GM23338 (cell line): Measurements from ENCODE around the gene FAM228B. TPM values are rescaled to one million over a fixed set of nuclear protein-coding genes. Genes with fewer than 3 reads are reported as not detected.

ENCODE experiments used
- ATAC-seq: fragments of 200-7000 bp; cut with Tn5 transposase; 3 replicates; pipeline ENCODE4 v1.9.1; 2020
- DNase-seq: peaks from one replicate; pipeline ENCODE4 v3.0.0-alpha.2; 2015; ENCODE audit warnings: low spot score
- H2AFZ ChIP-seq: fragments of 200-600 bp; sonication (generic); 2 replicates; pipeline ENCODE4 v1.8.0; 2016; ENCODE audit warnings: antibody characterized with exemption, mild to moderate bottlenecking, moderate library complexity
- H3F3A ChIP-seq: fragments of 200-600 bp; sonication (generic); replicated peaks from 2 replicates; pipeline ENCODE4 v1.8.0; 2017; ENCODE audit warnings: antibody characterized with exemption, mixed run types, low read depth
- H3K27ac ChIP-seq: fragments of 200-600 bp; sonication (generic); 2 replicates; pipeline ENCODE4 v1.6.1; 2016; ENCODE audit warnings: low read depth
- H3K27me3 ChIP-seq: fragments of 200-600 bp; sonication (generic); 2 replicates; pipeline ENCODE4 v1.8.0; 2016; ENCODE audit warnings: mild to moderate bottlenecking, mixed run types, moderate library complexity; ENCODE audit not compliant: insufficient read depth
- H3K36me3 ChIP-seq: fragments of 200-600 bp; sonication (generic); 2 replicates; pipeline ENCODE4 v1.8.0; 2016; ENCODE audit warnings: mild to moderate bottlenecking; ENCODE audit not compliant: insufficient read depth
- H3K4me1 ChIP-seq: fragments of 200-600 bp; sonication (generic); 2 replicates; pipeline ENCODE4 v1.8.0; 2016; ENCODE audit warnings: mild to moderate bottlenecking, moderate library complexity; ENCODE audit not compliant: insufficient read depth
- H3K4me2 ChIP-seq: fragments of 200-600 bp; sonication (generic); 2 replicates; pipeline ENCODE4 v1.7.1; 2017; ENCODE audit warnings: mixed run types
- H3K4me3 ChIP-seq: fragments of 200-600 bp; sonication (generic); 2 replicates; pipeline ENCODE4 v1.6.1; 2016; ENCODE audit warnings: mixed run types
- H3K79me2 ChIP-seq: fragments of 200-600 bp; sonication (generic); replicated peaks from 2 replicates; pipeline ENCODE4 v1.8.0; 2017; ENCODE audit warnings: mild to moderate bottlenecking; ENCODE audit not compliant: insufficient read depth
- H3K9me2 ChIP-seq: fragments of 200-600 bp; sonication (generic); 2 replicates; pipeline ENCODE4 v1.8.0; 2017; ENCODE audit not compliant: insufficient read depth
- H4K20me1 ChIP-seq: fragments of 200-600 bp; sonication (generic); replicated peaks from 2 replicates; pipeline ENCODE4 v1.8.0; 2017; ENCODE audit warnings: mild to moderate bottlenecking; ENCODE audit not compliant: insufficient read depth
- H3K27ac Mint-ChIP-seq: 2 replicates; pipeline ENCODE4 v1.8.0; 2020; ENCODE audit warnings: inconsistent platforms, mild to moderate bottlenecking, moderate library complexity, mixed read lengths
- H3K27me3 Mint-ChIP-seq: 3 replicates; pipeline ENCODE4 v1.8.0; 2022; ENCODE audit warnings: low read depth, mild to moderate bottlenecking, moderate library complexity, mixed read lengths, inconsistent platforms; ENCODE audit not compliant: insufficient read depth, poor library complexity
- H3K36me3 Mint-ChIP-seq: 3 replicates; pipeline ENCODE4 v1.8.0; 2021; ENCODE audit warnings: low read depth, mild to moderate bottlenecking, inconsistent platforms, moderate library complexity, mixed read lengths
- H3K4me1 Mint-ChIP-seq: 3 replicates; pipeline ENCODE4 v1.8.0; 2020; ENCODE audit warnings: mild to moderate bottlenecking, inconsistent platforms, mixed read lengths
- H3K4me3 Mint-ChIP-seq: 3 replicates; pipeline ENCODE4 v1.8.0; 2021; ENCODE audit warnings: moderate library complexity, mild to moderate bottlenecking, inconsistent platforms, mixed read lengths
- H3K9me3 Mint-ChIP-seq: 3 replicates; pipeline ENCODE4 v1.8.0; 2020; ENCODE audit warnings: moderate library complexity, mild to moderate bottlenecking, inconsistent platforms, mixed read lengths
- CTCF ChIP-seq, 2 experiments: fragments of 200-600 bp in 1 of 2; sonication (generic) in 1 of 2; conservative IDR thresholded peaks; 2 replicates each; pipeline versions ENCODE4 v1.5.1 to v1.6.1; 2016 to 2017; ENCODE audit warnings: antibody characterized with exemption in 2 of 2, low read depth in 2 of 2, mild to moderate bottlenecking in 2 of 2, moderate library complexity in 1 of 2
- ETS1 ChIP-seq: IDR thresholded peaks from 2 replicates; pipeline ENCODE4 v1.6.1; 2016; ENCODE audit warnings: antibody characterized with exemption
- EZH2 ChIP-seq: fragments of 200-600 bp; sonication (generic); IDR thresholded peaks from one replicate; pipeline ENCODE4 v1.8.0; 2017; ENCODE audit warnings: antibody characterized with exemption, mild to moderate bottlenecking, low read depth; ENCODE audit not compliant: unreplicated experiment
- EZH2phosphoT487 ChIP-seq: fragments of 200-600 bp; sonication (generic); IDR thresholded peaks from one replicate; pipeline ENCODE4 v1.8.1; 2018; ENCODE audit warnings: antibody characterized with exemption; ENCODE audit not compliant: unreplicated experiment
- JUNB ChIP-seq: IDR thresholded peaks from one replicate; pipeline ENCODE4 v1.6.1; 2016; ENCODE audit warnings: antibody characterized with exemption; ENCODE audit not compliant: unreplicated experiment
- NANOG ChIP-seq: IDR thresholded peaks from 2 replicates; pipeline ENCODE4 v1.6.1; 2016; ENCODE audit warnings: antibody characterized with exemption, borderline replicate concordance
- POLR2AphosphoS5 ChIP-seq: IDR thresholded peaks from 2 replicates; pipeline ENCODE4 v1.6.1; 2016; ENCODE audit warnings: antibody characterized with exemption, low read depth
- STAT1 ChIP-seq: IDR thresholded peaks from one replicate; pipeline ENCODE4 v1.6.1; 2016; ENCODE audit warnings: antibody characterized with exemption; ENCODE audit not compliant: unreplicated experiment
- ZNF114 ChIP-seq: fragments of 250-450 bp; sonication (Bioruptor Pico); IDR thresholded peaks from 2 replicates; pipeline ENCODE4 v1.5.0; 2020; ENCODE audit warnings: mild to moderate bottlenecking, moderate library complexity
- polyA plus RNA-seq: library from polyadenylated mRNA; unstranded; fragments of >200 nt; fragmentation: Nextera tagmentation; extraction: Ambion mirVana; gene quantifications from 2 replicates; pipeline ENCODE4 v1.2.1, GENCODE V29; 2016
- total RNA-seq: library from RNA; depleted of rRNA; stranded (reverse); fragments of >200 nt; shearing (Covaris generic); gene quantifications from 2 replicates; pipeline ENCODE4 v1.2.3, GENCODE V29; 2014

Gene FAM228B
- total and polyA plus RNA-seq, 2 experiments from 2014 or later = 3.4 to 7.9 TPM

- DNase-seq = peak; percentile 49
- Histone ChIP-seq H2AFZ (peak overlapping the region; percentile 83), H3K36me3 (no peaks in the 10 kb centered on the region), H3K4me2 (no peak overlapping the region), H3K27ac (no peak overlapping the region), H3K9me2 (no peaks in the 10 kb centered on the region; the same call in 1 of the 2 replicates), H3K79me2 (no peaks in the 10 kb centered on the region), H3K4me1 (no peaks in the 10 kb centered on the region), H3F3A (no peaks in the 10 kb centered on the region), H3K4me3 (no peak overlapping the region), H4K20me1 (no peaks in the 10 kb centered on the region), H3K27me3 (no peaks in the 10 kb centered on the region)
- H3K36me3 Mint-ChIP-seq = no peaks in the 10 kb centered on the region
- H3K4me3 Mint-ChIP-seq = no peak overlapping the region
- H3K4me1 Mint-ChIP-seq = no peaks in the 10 kb centered on the region
- H3K27ac Mint-ChIP-seq = no peak overlapping the region
- peaks cover 7% of the 10 kb centered on the region for H3K27me3 Mint-ChIP-seq
- peak; percentile 37 for ATAC-seq
- no peaks in the 10 kb centered on the region; the same call in 1 of the 3 replicates for H3K9me3 Mint-ChIP-seq
- no peak for TF ChIP-seq POLR2AphosphoS5
- TF ChIP-seq ETS1 = no peak
Measured at GRCh38 chr2:24189551-24189950, 66.3 kb downstream of the FAM228B start.

GRCh38 chr2:24190503-24190902, 67.2 kb downstream of the FAM228B start:
- Histone ChIP-seq H3K27ac (no peak overlapping the region), H2AFZ (peak overlapping the region; percentile 83), H3K36me3 (no peaks in the 10 kb centered on the region), H3K9me2 (no peaks in the 10 kb centered on the region; the same call in 1 of the 2 replicates), H3K27me3 (no peaks in the 10 kb centered on the region), H3F3A (no peaks in the 10 kb centered on the region), H3K4me1 (no peaks in the 10 kb centered on the region), H3K4me2 (no peak overlapping the region), H3K4me3 (no peak overlapping the region), H4K20me1 (no peaks in the 10 kb centered on the region), H3K79me2 (no peaks in the 10 kb centered on the region)
- Mint-ChIP-seq H3K27me3 (peaks cover 7% of the 10 kb centered on the region), H3K4me1 (no peaks in the 10 kb centered on the region), H3K27ac (no peak overlapping the region), H3K36me3 (no peaks in the 10 kb centered on the region), H3K9me3 (no peaks in the 10 kb centered on the region; the same call in 1 of the 3 replicates), H3K4me3 (no peak overlapping the region)
- no peak for DNase-seq
- TF ChIP-seq CTCF (conservative IDR thresholded peaks at IDR 0.05; ENCODE audit: low read depth in 2 of 2) (no peak), EZH2phosphoT487 (no peak), NANOG (no peak), JUNB (no peak), STAT1 (no peak), ETS1 (no peak), EZH2 (no peak), ZNF114 (CRISPR knock-in tag) (no peak)
- no peak for ATAC-seq
